ENCODE results near the gene TAF4B. TPM values are rescaled to one million over a fixed set of nuclear protein-coding genes. Genes with fewer than 3 reads are reported as not detected.

The TAF4B gene
- total RNA-seq, 1 experiment from 2014 or later, result 2.0 TPM

GRCh38 chr18:26383454-26384270 is 157.4 kb downstream of the TAF4B start:
- Histone ChIP-seq H3K4me1 (ENCODE audit: insufficient read depth, low read length, poor library complexity, severe bottlenecking) (no peaks in the 10 kb centered on the region), H3K9me3 (ENCODE audit: low read depth, low read length, poor library complexity, severe bottlenecking) (no peaks in the 10 kb centered on the region), H3K27ac (ENCODE audit: low read depth, low read length, poor library complexity, severe bottlenecking) (no peak overlapping the region), H3K36me3 (ENCODE audit: insufficient read depth, low read length, poor library complexity, severe bottlenecking) (no peaks in the 10 kb centered on the region), H3K27me3 (replicated peaks; ENCODE audit: insufficient read depth, low read depth, low read length, poor library complexity) (no peaks in the 10 kb centered on the region), H3K4me3 (ENCODE audit: low read depth, low read length, poor library complexity, severe bottlenecking) (no peak overlapping the region)
- CTCF ChIA-PET, result interaction anchor here (0.7 to 1.8 kb wide), 7 partner anchors 10 to 267 kb away, joined by 3 to 6 read pairs (median 4); partner anchors contain the start of gene KCTD1
- BruUV-seq (replicated peaks), result no TSS peak
- peak; percentile 58 for DNase-seq (ENCODE audit: low spot score)
- POLR2A ChIA-PET (ENCODE audit: low non-redundant PET), result no interaction called here
- no peak for TF ChIP-seq EZH2 (IDR thresholded peaks at IDR 0.05; ENCODE audit: borderline replicate concordance, low read depth, low read length, poor library complexity, severe bottlenecking)
- TF ChIP-seq, protein P1, sequence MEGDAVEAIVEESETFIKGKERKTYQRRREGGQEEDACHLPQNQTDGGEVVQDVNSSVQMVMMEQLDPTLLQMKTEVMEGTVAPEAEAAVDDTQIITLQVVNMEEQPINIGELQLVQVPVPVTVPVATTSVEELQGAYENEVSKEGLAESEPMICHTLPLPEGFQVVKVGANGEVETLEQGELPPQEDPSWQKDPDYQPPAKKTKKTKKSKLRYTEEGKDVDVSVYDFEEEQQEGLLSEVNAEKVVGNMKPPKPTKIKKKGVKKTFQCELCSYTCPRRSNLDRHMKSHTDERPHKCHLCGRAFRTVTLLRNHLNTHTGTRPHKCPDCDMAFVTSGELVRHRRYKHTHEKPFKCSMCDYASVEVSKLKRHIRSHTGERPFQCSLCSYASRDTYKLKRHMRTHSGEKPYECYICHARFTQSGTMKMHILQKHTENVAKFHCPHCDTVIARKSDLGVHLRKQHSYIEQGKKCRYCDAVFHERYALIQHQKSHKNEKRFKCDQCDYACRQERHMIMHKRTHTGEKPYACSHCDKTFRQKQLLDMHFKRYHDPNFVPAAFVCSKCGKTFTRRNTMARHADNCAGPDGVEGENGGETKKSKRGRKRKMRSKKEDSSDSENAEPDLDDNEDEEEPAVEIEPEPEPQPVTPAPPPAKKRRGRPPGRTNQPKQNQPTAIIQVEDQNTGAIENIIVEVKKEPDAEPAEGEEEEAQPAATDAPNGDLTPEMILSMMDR (conservative IDR thresholded peaks at IDR 0.05; ENCODE audit: low read depth, low read length), result peak; percentile 77
- intact Hi-C loops (cut with micrococcal nuclease; ENCODE audit: unreplicated experiment), result loop anchor here (1.0 kb wide), 1 partner anchor 266 kb away; no protein-coding TSS in a partner anchor

DNA sequence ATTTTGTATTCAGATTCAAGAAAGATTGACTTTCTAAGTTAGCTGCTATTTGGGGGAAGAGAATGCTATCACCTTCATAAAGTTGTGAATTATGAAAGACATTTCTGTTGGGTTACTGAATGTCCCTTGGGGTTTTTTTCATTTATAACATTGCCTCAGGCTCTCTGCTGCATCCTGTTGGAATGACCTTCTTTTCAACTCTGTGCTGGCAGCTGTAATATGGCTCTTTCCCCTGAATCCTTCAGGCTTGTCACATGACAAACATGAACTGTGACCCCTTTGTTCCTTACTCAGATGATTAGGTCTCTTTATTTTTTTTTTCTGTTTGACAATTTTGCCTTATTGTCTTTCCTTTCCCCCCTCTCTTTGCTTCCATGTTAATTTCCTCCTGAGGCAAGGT is 159.8 kb downstream of the TAF4B start:
- POLR2A ChIA-PET (ENCODE audit: low non-redundant PET), result no interaction called here
- CTCF ChIA-PET, result interaction anchor here (0.9 kb wide), 2 partner anchors 24 to 577 kb away, joined by 5 read pairs; no protein-coding TSS in a partner anchor
- BruUV-seq (replicated peaks), result no TSS peak
- Histone ChIP-seq H3K36me3 (ENCODE audit: insufficient read depth, low read length, poor library complexity, severe bottlenecking) (no peaks in the 10 kb centered on the region), H3K27ac (ENCODE audit: low read depth, low read length, poor library complexity, severe bottlenecking) (no peak overlapping the region), H3K9me3 (ENCODE audit: low read depth, low read length, poor library complexity, severe bottlenecking) (no peaks in the 10 kb centered on the region), H3K27me3 (replicated peaks; ENCODE audit: insufficient read depth, low read depth, low read length, poor library complexity) (no peaks in the 10 kb centered on the region), H3K4me1 (ENCODE audit: insufficient read depth, low read length, poor library complexity, severe bottlenecking) (no peaks in the 10 kb centered on the region), H3K4me3 (ENCODE audit: low read depth, low read length, poor library complexity, severe bottlenecking) (no peak overlapping the region)
- DNase-seq (ENCODE audit: low spot score), result peak; percentile 6
- TF ChIP-seq, protein P1 (conservative IDR thresholded peaks at IDR 0.05; ENCODE audit: low read depth, low read length), result no peak
- TF ChIP-seq EZH2 (IDR thresholded peaks at IDR 0.05; ENCODE audit: borderline replicate concordance, low read depth, low read length, poor library complexity, severe bottlenecking), result no peak
- intact Hi-C loops (cut with micrococcal nuclease; ENCODE audit: unreplicated experiment), result no loop called here

DNA sequence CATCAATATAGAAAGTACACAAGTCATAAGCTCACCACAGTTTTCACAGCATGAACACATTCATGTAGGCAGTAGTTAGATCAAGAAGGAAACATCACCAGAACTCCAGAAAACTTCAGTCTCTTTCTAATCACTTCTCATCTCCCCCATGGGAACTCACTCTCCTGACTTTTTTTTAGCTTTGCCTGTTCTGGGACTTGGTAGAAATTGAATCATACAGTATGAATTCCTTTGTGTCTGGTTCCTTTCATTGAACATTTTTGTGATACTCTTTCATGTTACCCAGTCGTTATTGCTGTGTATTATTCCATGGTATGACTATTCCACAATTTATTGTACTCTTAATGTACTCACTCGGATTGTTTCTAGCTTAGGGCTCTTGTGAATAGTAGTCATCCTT is 160.2 kb downstream of the TAF4B start:
- CTCF ChIA-PET, result interaction anchor here (0.9 kb wide), 2 partner anchors 23 to 577 kb away, joined by 5 read pairs; no protein-coding TSS in a partner anchor
- POLR2A ChIA-PET (ENCODE audit: low non-redundant PET), result interaction anchor here (0.6 kb wide), 1 partner anchor 160 kb away, joined by 4 read pairs; no protein-coding TSS in a partner anchor
- no peaks in the 10 kb centered on the region for H3K36me3 ChIP-seq (ENCODE audit: insufficient read depth, low read length, poor library complexity, severe bottlenecking)
- no peak for TF ChIP-seq EZH2 (IDR thresholded peaks at IDR 0.05; ENCODE audit: borderline replicate concordance, low read depth, low read length, poor library complexity, severe bottlenecking)
- TF ChIP-seq, protein P1 (conservative IDR thresholded peaks at IDR 0.05; ENCODE audit: low read depth, low read length), result no peak
- no peak overlapping the region for H3K27ac ChIP-seq (ENCODE audit: low read depth, low read length, poor library complexity, severe bottlenecking)
- intact Hi-C loops (cut with micrococcal nuclease; ENCODE audit: unreplicated experiment), result no loop called here
- BruUV-seq (replicated peaks), result no TSS peak
- H3K9me3 ChIP-seq (ENCODE audit: low read depth, low read length, poor library complexity, severe bottlenecking), result no peaks in the 10 kb centered on the region
- H3K27me3 ChIP-seq (replicated peaks; ENCODE audit: insufficient read depth, low read depth, low read length, poor library complexity), result no peaks in the 10 kb centered on the region
- no peak overlapping the region for H3K4me3 ChIP-seq (ENCODE audit: low read depth, low read length, poor library complexity, severe bottlenecking)
- no peak for DNase-seq (ENCODE audit: low spot score)
- no peaks in the 10 kb centered on the region for H3K4me1 ChIP-seq (ENCODE audit: insufficient read depth, low read length, poor library complexity, severe bottlenecking)

Data from A673 (cell line).